Activated naive CD8-positive, alpha-beta T cell treated with anti-CD3 and anti-CD28 coated beads, Interleukin-2, amount 50 U/mL, for 24 hours (primary cell): ENCODE measurements around the gene TMEM185B.

Experiments
- ATAC-seq: fragments of 150-1000 bp; cut with Tn5 transposase; one replicate; pipeline ENCODE4 v1.10.0; 2021
- DNase-seq: peaks from one replicate; pipeline ENCODE4 v3.0.0; 2021
- H3K27ac Mint-ChIP-seq: one replicate; pipeline ENCODE4 v1.8.0; 2021; ENCODE audit warnings: mild to moderate bottlenecking, mixed read lengths
- H3K27me3 Mint-ChIP-seq: one replicate; pipeline ENCODE4 v1.8.0; 2021; ENCODE audit warnings: mixed read lengths
- H3K36me3 Mint-ChIP-seq: one replicate; pipeline ENCODE4 v1.8.0; 2021; ENCODE audit warnings: low read depth, mixed read lengths
- H3K4me1 Mint-ChIP-seq: one replicate; pipeline ENCODE4 v1.8.0; 2021; ENCODE audit warnings: mixed read lengths
- H3K4me3 Mint-ChIP-seq: one replicate; pipeline ENCODE4 v1.8.0; 2021; ENCODE audit warnings: mild to moderate bottlenecking, moderate library complexity, mixed read lengths
- H3K9me3 Mint-ChIP-seq: one replicate; pipeline ENCODE4 v1.8.0; 2021; ENCODE audit warnings: mixed read lengths

TMEM185B gene

GRCh38 chr2:120230515-120231471 is 7.6 kb upstream of the TMEM185B start:
- Mint-ChIP-seq H3K27ac (peak overlapping the region; percentile 97), H3K9me3 (no peaks in the 10 kb centered on the region), H3K4me3 (peak overlapping the region; percentile 90), H3K4me1 (peaks cover 63% of the 10 kb centered on the region), H3K27me3 (no peaks in the 10 kb centered on the region), H3K36me3 (no peaks in the 10 kb centered on the region)
- DNase-seq = no peak
- ATAC-seq = no peak

DNA sequence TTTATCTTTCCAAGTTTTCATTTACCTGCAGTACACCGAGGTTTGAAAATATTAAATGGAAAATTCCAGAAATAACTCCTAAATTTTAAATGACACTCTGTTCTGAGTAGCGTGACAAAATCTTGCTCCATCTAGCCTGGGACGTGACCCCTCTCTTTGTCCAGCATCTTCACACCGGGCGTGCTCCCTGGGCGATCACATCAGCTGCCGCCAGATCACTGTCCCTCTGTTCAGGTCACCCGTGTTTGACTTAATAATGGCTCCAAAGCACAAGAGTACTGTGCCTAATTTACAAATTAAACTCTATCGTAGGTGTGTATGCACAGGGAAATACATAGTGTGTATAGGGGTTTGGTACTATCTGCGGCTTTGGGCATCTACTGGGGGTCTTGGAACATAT is 6.1 kb upstream of the TMEM185B start:
- DNase-seq = no peak

DNA sequence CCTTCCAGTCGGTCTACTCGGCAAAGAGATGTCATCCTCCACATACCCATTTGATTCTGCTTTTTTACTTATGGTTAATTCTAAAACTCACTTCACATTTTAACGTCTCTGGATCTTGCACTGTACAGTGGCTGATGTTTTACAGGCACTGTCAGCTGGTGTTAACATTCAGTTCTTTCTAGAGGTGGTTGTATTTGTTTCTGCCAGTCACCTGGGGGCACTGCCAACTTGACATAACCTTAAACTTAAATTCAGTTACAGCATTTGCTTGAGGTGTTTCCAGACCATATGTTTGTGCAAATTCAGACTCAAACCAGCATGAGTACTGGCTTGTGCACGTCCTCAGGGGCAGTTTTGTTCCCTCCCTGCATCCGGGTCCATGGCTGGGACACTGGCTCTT is 5.3 kb upstream of the TMEM185B start:
- no peak overlapping the region for H3K27ac Mint-ChIP-seq
- ATAC-seq (no peak), DNase-seq (no peak)
- no peaks in the 10 kb centered on the region for H3K9me3 Mint-ChIP-seq
- no peaks in the 10 kb centered on the region for H3K36me3 Mint-ChIP-seq
- no peak overlapping the region for H3K4me3 Mint-ChIP-seq
- peaks cover 3% of the 10 kb centered on the region for H3K27me3 Mint-ChIP-seq
- peaks cover 75% of the 10 kb centered on the region for H3K4me1 Mint-ChIP-seq

More for the DNA sequence above, 6.1 kb upstream of the TMEM185B start:
- Mint-ChIP-seq H3K27me3 (peaks cover 3% of the 10 kb centered on the region), H3K9me3 (no peaks in the 10 kb centered on the region), H3K4me3 (no peak overlapping the region), H3K36me3 (no peaks in the 10 kb centered on the region), H3K27ac (no peak overlapping the region), H3K4me1 (peaks cover 68% of the 10 kb centered on the region)
- ATAC-seq = no peak

DNA sequence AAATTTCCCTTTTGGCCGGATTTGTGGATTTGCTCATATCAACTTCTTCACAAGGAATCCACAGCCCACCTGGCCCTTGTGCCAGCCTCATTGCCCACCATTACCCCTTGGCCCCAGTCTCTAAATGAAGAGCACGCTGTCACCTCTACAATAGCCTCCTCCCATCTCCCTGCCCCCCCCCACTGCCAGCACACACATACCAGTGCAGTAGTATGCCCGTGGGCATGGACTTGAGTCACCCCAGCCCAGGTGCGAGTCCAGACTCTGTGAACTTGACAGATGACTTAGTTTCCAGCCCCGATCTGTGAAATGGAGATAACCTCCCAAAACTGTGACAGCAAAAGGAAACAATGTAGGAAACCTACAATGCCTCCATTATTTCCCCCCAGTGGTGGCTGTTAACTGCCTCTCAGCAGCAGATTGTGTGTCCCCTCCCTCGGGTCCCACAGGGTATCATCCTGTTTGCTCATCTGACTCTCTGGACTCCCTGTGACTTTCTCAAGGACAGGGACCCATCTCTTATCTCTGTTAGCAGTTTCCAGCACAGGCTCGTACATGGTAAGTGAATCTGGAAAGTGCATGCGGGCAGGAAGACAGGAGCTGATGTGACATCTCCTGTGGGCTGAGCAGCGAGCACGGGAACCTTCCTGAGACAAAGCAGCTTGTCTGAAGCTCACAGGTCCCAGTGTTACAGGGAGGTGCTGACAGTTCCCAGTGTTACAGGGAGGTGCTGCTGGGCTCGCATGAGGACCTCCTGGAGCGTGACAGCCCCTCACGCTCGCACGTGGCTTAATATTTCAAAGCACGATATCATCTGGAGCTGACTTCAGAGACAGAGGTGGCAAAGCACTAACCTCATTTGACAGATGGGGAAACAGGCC is 4.2 kb upstream of the TMEM185B start:
- Mint-ChIP-seq H3K27ac (no peak overlapping the region), H3K4me3 (no peak overlapping the region), H3K9me3 (peaks cover 2% of the 10 kb centered on the region), H3K36me3 (peaks cover 3% of the 10 kb centered on the region), H3K27me3 (peaks cover 3% of the 10 kb centered on the region), H3K4me1 (peaks cover 66% of the 10 kb centered on the region)
- ATAC-seq (peak; percentile 16), DNase-seq (no peak)

DNA sequence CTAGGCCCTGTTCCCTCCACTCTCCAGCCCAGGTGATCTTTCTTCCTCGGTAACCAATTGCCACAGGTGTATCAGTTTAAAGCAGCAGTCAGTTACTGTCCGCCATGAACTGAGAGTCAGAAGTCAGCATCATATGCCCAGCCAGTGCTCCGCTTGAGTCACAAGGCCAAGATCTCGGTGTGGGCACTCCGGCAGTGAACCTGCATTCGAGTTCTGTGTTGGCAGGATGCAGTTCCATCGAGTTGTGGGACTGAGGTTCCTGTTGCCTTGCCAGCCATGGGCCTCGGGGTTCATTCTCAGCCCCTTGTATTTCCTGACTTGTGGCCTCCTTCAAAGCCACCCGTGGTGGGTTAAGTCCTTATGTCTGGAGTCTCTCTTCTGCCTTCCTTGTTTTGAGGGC is 3.1 kb upstream of the TMEM185B start:
- no peak overlapping the region for H3K4me3 Mint-ChIP-seq
- peaks cover 6% of the 10 kb centered on the region for H3K9me3 Mint-ChIP-seq
- peaks cover 66% of the 10 kb centered on the region for H3K4me1 Mint-ChIP-seq
- ATAC-seq = no peak
- no peak for DNase-seq
- peaks cover 13% of the 10 kb centered on the region for H3K36me3 Mint-ChIP-seq
- H3K27ac Mint-ChIP-seq = no peak overlapping the region
- H3K27me3 Mint-ChIP-seq = peaks cover 3% of the 10 kb centered on the region

GRCh38 chr2:120225549-120226065 is 2.4 kb upstream of the TMEM185B start:
- Mint-ChIP-seq H3K4me3 (no peak overlapping the region), H3K4me1 (peaks cover 66% of the 10 kb centered on the region), H3K27ac (no peak overlapping the region), H3K27me3 (peaks cover 3% of the 10 kb centered on the region), H3K36me3 (peaks cover 20% of the 10 kb centered on the region), H3K9me3 (peaks cover 6% of the 10 kb centered on the region)
- no peak for DNase-seq
- no peak for ATAC-seq

DNA sequence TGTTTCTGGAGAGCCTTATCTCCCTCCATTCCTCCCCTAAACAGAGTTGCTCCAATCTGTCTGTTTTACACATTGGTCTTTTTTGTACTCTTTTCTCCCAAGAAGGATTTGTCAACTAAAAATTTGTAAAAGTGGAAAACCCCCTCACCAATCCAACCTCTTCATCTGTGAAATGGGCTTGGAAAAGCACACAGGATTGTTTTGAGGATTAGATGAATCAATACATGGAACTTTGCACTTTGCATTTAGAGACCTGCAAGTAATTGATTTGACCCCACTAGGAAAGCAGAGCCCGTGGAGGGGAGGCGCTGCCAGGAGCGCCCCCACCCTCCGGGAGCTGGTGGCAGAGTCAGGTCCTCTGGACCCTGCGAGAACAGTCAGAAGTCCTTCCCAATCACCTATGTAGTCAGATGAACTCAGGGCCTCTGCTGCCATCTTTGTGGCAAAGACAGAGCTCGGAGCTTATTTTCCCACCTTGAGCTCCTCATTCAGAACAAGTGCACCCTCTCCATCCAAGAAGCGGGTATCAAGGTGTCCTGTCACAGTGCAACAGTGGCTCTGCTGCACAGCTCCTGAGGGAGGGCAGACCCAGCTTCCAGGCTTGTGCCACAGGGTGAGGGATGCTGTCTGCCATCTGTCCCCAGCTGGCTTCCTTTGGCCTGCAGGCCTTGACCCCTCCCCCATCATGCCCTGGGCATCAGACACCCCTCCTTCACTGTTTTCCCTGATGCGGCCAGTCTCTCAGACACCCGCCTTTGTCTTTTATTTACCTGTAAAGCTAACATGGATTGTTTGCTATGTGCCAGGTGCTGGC is 1.7 kb upstream of the TMEM185B start:
- peak overlapping the region; percentile 60 for H3K27ac Mint-ChIP-seq

GRCh38 chr2:120224256-120224655 is 1.1 kb upstream of the TMEM185B start:
- Mint-ChIP-seq H3K27ac (peak overlapping the region; percentile 60), H3K4me3 (peak overlapping the region; percentile 77)

More for the DNA sequence above, 1.7 kb upstream of the TMEM185B start:
- H3K4me3 Mint-ChIP-seq = no peak overlapping the region
- peaks cover 3% of the 10 kb centered on the region for H3K27me3 Mint-ChIP-seq
- H3K36me3 Mint-ChIP-seq = peaks cover 26% of the 10 kb centered on the region
- H3K9me3 Mint-ChIP-seq = peaks cover 6% of the 10 kb centered on the region
- ATAC-seq (no peak), DNase-seq (no peak)
- peaks cover 64% of the 10 kb centered on the region for H3K4me1 Mint-ChIP-seq

GRCh38 chr2:120222186-120223033 is 790 bp downstream of the TMEM185B start:
- H3K27ac Mint-ChIP-seq = peak overlapping the region; percentile 87
- H3K4me3 Mint-ChIP-seq = peak overlapping the region; percentile 77
- no peak for DNase-seq
- H3K9me3 Mint-ChIP-seq = peaks cover 6% of the 10 kb centered on the region
- H3K27me3 Mint-ChIP-seq = peaks cover 3% of the 10 kb centered on the region
- H3K36me3 Mint-ChIP-seq = peaks cover 41% of the 10 kb centered on the region
- H3K4me1 Mint-ChIP-seq = peaks cover 44% of the 10 kb centered on the region
- no peak for ATAC-seq

More at GRCh38 chr2:120224256-120224655, 1.1 kb upstream of the TMEM185B start:
- no peak for ATAC-seq
- Mint-ChIP-seq H3K9me3 (peaks cover 6% of the 10 kb centered on the region), H3K36me3 (peaks cover 26% of the 10 kb centered on the region), H3K27me3 (peaks cover 3% of the 10 kb centered on the region), H3K4me1 (peaks cover 61% of the 10 kb centered on the region)
- DNase-seq = no peak

DNA sequence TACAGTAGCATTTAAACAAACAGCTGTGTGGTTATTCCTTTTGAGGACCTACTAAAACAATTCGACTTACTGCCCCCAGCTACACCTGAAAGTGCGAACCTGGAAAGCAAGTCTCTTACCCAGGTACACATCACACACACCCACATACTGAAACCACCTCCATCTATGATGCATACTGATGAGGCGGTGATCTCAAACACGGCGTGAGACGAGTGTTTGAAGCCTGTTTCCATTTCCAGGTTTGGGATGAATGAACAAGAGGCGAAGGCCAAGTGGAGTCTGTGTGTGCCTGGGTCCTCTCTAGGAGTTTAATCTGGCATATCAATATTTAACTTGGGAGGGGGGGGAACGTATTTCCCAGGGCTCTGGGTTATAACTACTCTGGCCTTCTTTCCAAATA is 1.6 kb downstream of the TMEM185B start:
- DNase-seq (no peak), ATAC-seq (no peak)
- H3K4me3 Mint-ChIP-seq = peak overlapping the region; percentile 77
- peaks cover 8% of the 10 kb centered on the region for H3K9me3 Mint-ChIP-seq
- H3K27ac Mint-ChIP-seq = peak overlapping the region; percentile 69
- H3K4me1 Mint-ChIP-seq = peaks cover 39% of the 10 kb centered on the region
- peaks cover 3% of the 10 kb centered on the region for H3K27me3 Mint-ChIP-seq
- H3K36me3 Mint-ChIP-seq = peaks cover 44% of the 10 kb centered on the region

GRCh38 chr2:120220756-120221155 is 2.4 kb downstream of the TMEM185B start:
- H3K4me1 Mint-ChIP-seq = peaks cover 39% of the 10 kb centered on the region
- DNase-seq = no peak
- H3K27me3 Mint-ChIP-seq = peaks cover 3% of the 10 kb centered on the region
- ATAC-seq = no peak
- no peak overlapping the region for H3K27ac Mint-ChIP-seq
- H3K36me3 Mint-ChIP-seq = peaks cover 48% of the 10 kb centered on the region
- H3K9me3 Mint-ChIP-seq = peaks cover 10% of the 10 kb centered on the region
- H3K4me3 Mint-ChIP-seq = peak overlapping the region; percentile 77

DNA sequence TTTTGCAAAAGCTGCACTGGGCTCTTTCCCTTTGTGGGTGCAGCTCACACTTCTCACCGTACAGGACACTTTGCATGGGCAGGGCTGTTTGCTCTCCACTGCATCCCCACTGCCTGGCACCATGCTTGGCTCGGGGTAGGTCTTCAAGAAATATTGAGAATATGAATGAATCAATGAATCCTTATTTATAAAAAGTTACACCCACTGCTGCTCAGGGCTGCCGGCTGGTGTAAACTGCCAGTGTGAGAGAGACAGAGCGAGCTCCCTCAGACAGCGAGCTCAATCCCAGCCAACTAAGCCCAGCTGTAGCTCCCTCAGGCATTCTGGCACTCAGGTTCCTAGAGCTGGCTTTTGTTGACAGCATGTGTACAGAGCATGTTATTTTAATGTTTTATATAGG is 3.4 kb downstream of the TMEM185B start:
- Mint-ChIP-seq H3K4me1 (peaks cover 37% of the 10 kb centered on the region), H3K27ac (no peak overlapping the region), H3K36me3 (peaks cover 48% of the 10 kb centered on the region), H3K27me3 (peaks cover 3% of the 10 kb centered on the region), H3K4me3 (no peak overlapping the region), H3K9me3 (peaks cover 10% of the 10 kb centered on the region)
- ATAC-seq = no peak
- DNase-seq = no peak

GRCh38 chr2:120219291-120219690 is 3.9 kb downstream of the TMEM185B start:
- Mint-ChIP-seq H3K36me3 (peaks cover 48% of the 10 kb centered on the region), H3K27ac (no peak overlapping the region), H3K27me3 (no peaks in the 10 kb centered on the region), H3K9me3 (peaks cover 10% of the 10 kb centered on the region), H3K4me3 (no peak overlapping the region), H3K4me1 (peaks cover 33% of the 10 kb centered on the region)
- no peak for DNase-seq
- no peak for ATAC-seq
